OCI-LY3 (cell line): ENCODE results near the gene NUTF2.
A peak's percentile ranks its signal among the peaks of the same experiment; 100 is the strongest.

ENCODE experiments used
- H2AFZ ChIP-seq: fragments of 200-600, 300-600 bp; shearing (Covaris generic); 2 replicates; pipeline ENCODE4 v1.6.0; 2014; ENCODE audit warnings: antibody characterized with exemption, low read depth, low read length
- H3K27ac ChIP-seq: fragments of 200-600, 300-600 bp; sonication (generic); 2 replicates; pipeline ENCODE4 v1.5.1; 2014; ENCODE audit warnings: mild to moderate bottlenecking, low read length, moderate library complexity, mixed read lengths
- H3K27me3 ChIP-seq: fragments of 200-600, 300-600 bp; sonication (generic); 2 replicates; pipeline ENCODE4 v1.6.1; 2014; ENCODE audit warnings: low read depth, low read length, mixed read lengths
- H3K36me3 ChIP-seq: fragments of 200-600, 300-600 bp; sonication (generic); replicated peaks from 2 replicates; pipeline ENCODE3; 2014; ENCODE audit warnings: low read depth, low read length, mixed read lengths
- H3K4me1 ChIP-seq: fragments of 300-600, 200-600 bp; sonication (generic); 2 replicates; pipeline ENCODE4 v1.6.1; 2014; ENCODE audit warnings: low read length, mixed read lengths
- H3K4me2 ChIP-seq: fragments of 200-600, 300-600 bp; sonication (generic); 2 replicates; pipeline ENCODE4 v1.6.1; 2014; ENCODE audit warnings: low read length, mixed read lengths
- H3K4me3 ChIP-seq: fragments of 300-600, 200-600 bp; sonication (generic); 2 replicates; pipeline ENCODE4 v1.5.1; 2014; ENCODE audit warnings: antibody characterized with exemption, mild to moderate bottlenecking, low read length, moderate library complexity
- H3K79me2 ChIP-seq: fragments of 300-600, 200-600 bp; shearing (Covaris generic); 2 replicates; pipeline ENCODE4 v1.6.1; 2014; ENCODE audit warnings: mild to moderate bottlenecking, low read length, mixed read lengths
- H3K9ac ChIP-seq: fragments of 300-600, 200-600 bp; shearing (Covaris generic); 2 replicates; pipeline ENCODE4 v1.6.0; 2014; ENCODE audit warnings: mild to moderate bottlenecking, low read length, moderate library complexity
- H3K9me3 ChIP-seq: fragments of 200-600, 300-600 bp; shearing (Covaris generic); 2 replicates; pipeline ENCODE4 v1.6.1; 2014; ENCODE audit warnings: low read length, mixed read lengths; ENCODE audit not compliant: insufficient read depth
- H4K20me1 ChIP-seq: fragments of 200-600, 300-600 bp; sonication (generic); 2 replicates; pipeline ENCODE4 v1.6.1; 2016; ENCODE audit warnings: low read length, mixed read lengths; ENCODE audit not compliant: insufficient read depth
- CTCF ChIP-seq: fragments of 200-600, 300-600 bp; sonication (generic); IDR thresholded peaks from 2 replicates; pipeline ENCODE4 v1.5.1; 2014; ENCODE audit warnings: antibody characterized with exemption, low read length, low read depth
- EZH2phosphoT487 ChIP-seq: fragments of 200-600 bp; shearing (Covaris generic); IDR thresholded peaks from 2 replicates; pipeline ENCODE4 v1.6.1; 2018; ENCODE audit warnings: antibody characterized with exemption, mixed run types, low read depth

The NUTF2 gene

GRCh38 chr16:67843343-67843765 lies 3.4 kb upstream of the NUTF2 start:
- no peaks in the 10 kb centered on the region for H3K27me3 ChIP-seq
- H4K20me1 ChIP-seq = peaks cover 5% of the 10 kb centered on the region; the same call in 1 of the 2 replicates
- peak overlapping the region; percentile 95 for H3K4me3 ChIP-seq
- no peaks in the 10 kb centered on the region for H3K9me3 ChIP-seq
- TF ChIP-seq EZH2phosphoT487 (no peak), CTCF (no peak)
- no peak overlapping the region for H2AFZ ChIP-seq
- H3K36me3 ChIP-seq = no peaks in the 10 kb centered on the region
- H3K4me2 ChIP-seq = peak overlapping the region; percentile 71
- peak overlapping the region; percentile 89; the same call in 1 of the 2 replicates for H3K9ac ChIP-seq
- H3K27ac ChIP-seq = no peak overlapping the region
- peaks cover 31% of the 10 kb centered on the region for H3K4me1 ChIP-seq
- peaks cover 45% of the 10 kb centered on the region for H3K79me2 ChIP-seq

GRCh38 chr16:67844497-67844896 lies 2.2 kb upstream of the NUTF2 start:
- no peak overlapping the region for H3K9ac ChIP-seq
- no peak overlapping the region for H3K4me3 ChIP-seq
- no peaks in the 10 kb centered on the region for H3K27me3 ChIP-seq
- peaks cover 5% of the 10 kb centered on the region; the same call in 1 of the 2 replicates for H4K20me1 ChIP-seq
- peaks cover 56% of the 10 kb centered on the region for H3K79me2 ChIP-seq
- H3K36me3 ChIP-seq = no peaks in the 10 kb centered on the region
- H2AFZ ChIP-seq = no peak overlapping the region
- no peak overlapping the region for H3K27ac ChIP-seq
- H3K4me2 ChIP-seq = no peak overlapping the region
- TF ChIP-seq CTCF (no peak), EZH2phosphoT487 (no peak)
- H3K9me3 ChIP-seq = no peaks in the 10 kb centered on the region
- peaks cover 31% of the 10 kb centered on the region for H3K4me1 ChIP-seq

- Histone ChIP-seq H3K9ac (peak overlapping the region; percentile 97), H4K20me1 (peaks cover 5% of the 10 kb centered on the region; the same call in 1 of the 2 replicates), H3K4me3 (peak overlapping the region; percentile 93), H3K27me3 (no peaks in the 10 kb centered on the region), H2AFZ (no peak overlapping the region), H3K4me1 (peaks cover 31% of the 10 kb centered on the region), H3K9me3 (no peaks in the 10 kb centered on the region), H3K79me2 (peaks cover 65% of the 10 kb centered on the region), H3K36me3 (peaks cover 4% of the 10 kb centered on the region), H3K4me2 (peak overlapping the region; percentile 97), H3K27ac (peak overlapping the region; percentile 83)
- TF ChIP-seq EZH2phosphoT487 (no peak), CTCF (no peak)
These were observed 1.3 kb upstream of the NUTF2 start for GRCh38 chr16:67845291-67846062.

GRCh38 chr16:67846063-67846319 lies 742 bp upstream of the NUTF2 start:
- H3K9me3 ChIP-seq = no peaks in the 10 kb centered on the region
- peaks cover 5% of the 10 kb centered on the region; the same call in 1 of the 2 replicates for H4K20me1 ChIP-seq
- no peak for TF ChIP-seq CTCF
- no peak for TF ChIP-seq EZH2phosphoT487
- peak overlapping the region; percentile 83 for H3K27ac ChIP-seq
- peak overlapping the region; percentile 93 for H3K4me3 ChIP-seq
- peaks cover 70% of the 10 kb centered on the region for H3K79me2 ChIP-seq
- H3K27me3 ChIP-seq = no peaks in the 10 kb centered on the region
- H2AFZ ChIP-seq = peak overlapping the region; percentile 57
- H3K4me1 ChIP-seq = peaks cover 31% of the 10 kb centered on the region
- H3K36me3 ChIP-seq = peaks cover 5% of the 10 kb centered on the region
- H3K4me2 ChIP-seq = peak overlapping the region; percentile 97
- peak overlapping the region; percentile 97 for H3K9ac ChIP-seq
